D721Med (cell line): ENCODE data around the gene TLE5.

Experiments used
- DNase-seq: peaks from one replicate; pipeline ENCODE4 v3.0.0; 2011; ENCODE audit warnings: low spot score; ENCODE audit not compliant: insufficient read length
- FAIRE-seq: peaks from 2 replicates; lab custom pipeline; 2011; peaks lifted over from hg19 to GRCh38; lab: Jason Lieb, UNC
- TF ChIP-seq, protein P1 (sequence below): IDR thresholded peaks from 2 replicates; pipeline ENCODE4 v1.5.1; 2012; ENCODE audit warnings: mild to moderate bottlenecking, control low read depth; ENCODE audit not compliant: insufficient read depth; ENCODE audit errors: missing control alignments

The TLE5 gene

DNA sequence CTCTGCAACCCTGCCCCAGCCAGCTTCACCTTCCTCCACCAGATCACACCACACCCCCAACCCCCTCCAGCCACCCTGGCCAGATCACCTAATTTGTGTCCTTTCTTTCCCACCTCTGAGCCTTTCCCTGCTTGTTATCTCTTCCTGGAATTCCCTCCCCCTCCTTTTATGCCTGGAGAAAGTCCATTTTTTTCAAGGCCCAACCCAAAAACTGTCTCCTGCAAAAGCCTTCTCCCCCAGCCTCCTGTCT is 28.0 kb downstream of the TLE5 start:
- TF ChIP-seq, protein P1, sequence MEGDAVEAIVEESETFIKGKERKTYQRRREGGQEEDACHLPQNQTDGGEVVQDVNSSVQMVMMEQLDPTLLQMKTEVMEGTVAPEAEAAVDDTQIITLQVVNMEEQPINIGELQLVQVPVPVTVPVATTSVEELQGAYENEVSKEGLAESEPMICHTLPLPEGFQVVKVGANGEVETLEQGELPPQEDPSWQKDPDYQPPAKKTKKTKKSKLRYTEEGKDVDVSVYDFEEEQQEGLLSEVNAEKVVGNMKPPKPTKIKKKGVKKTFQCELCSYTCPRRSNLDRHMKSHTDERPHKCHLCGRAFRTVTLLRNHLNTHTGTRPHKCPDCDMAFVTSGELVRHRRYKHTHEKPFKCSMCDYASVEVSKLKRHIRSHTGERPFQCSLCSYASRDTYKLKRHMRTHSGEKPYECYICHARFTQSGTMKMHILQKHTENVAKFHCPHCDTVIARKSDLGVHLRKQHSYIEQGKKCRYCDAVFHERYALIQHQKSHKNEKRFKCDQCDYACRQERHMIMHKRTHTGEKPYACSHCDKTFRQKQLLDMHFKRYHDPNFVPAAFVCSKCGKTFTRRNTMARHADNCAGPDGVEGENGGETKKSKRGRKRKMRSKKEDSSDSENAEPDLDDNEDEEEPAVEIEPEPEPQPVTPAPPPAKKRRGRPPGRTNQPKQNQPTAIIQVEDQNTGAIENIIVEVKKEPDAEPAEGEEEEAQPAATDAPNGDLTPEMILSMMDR: no peak
- DNase-seq (no peak), FAIRE-seq (no peak)

DNA sequence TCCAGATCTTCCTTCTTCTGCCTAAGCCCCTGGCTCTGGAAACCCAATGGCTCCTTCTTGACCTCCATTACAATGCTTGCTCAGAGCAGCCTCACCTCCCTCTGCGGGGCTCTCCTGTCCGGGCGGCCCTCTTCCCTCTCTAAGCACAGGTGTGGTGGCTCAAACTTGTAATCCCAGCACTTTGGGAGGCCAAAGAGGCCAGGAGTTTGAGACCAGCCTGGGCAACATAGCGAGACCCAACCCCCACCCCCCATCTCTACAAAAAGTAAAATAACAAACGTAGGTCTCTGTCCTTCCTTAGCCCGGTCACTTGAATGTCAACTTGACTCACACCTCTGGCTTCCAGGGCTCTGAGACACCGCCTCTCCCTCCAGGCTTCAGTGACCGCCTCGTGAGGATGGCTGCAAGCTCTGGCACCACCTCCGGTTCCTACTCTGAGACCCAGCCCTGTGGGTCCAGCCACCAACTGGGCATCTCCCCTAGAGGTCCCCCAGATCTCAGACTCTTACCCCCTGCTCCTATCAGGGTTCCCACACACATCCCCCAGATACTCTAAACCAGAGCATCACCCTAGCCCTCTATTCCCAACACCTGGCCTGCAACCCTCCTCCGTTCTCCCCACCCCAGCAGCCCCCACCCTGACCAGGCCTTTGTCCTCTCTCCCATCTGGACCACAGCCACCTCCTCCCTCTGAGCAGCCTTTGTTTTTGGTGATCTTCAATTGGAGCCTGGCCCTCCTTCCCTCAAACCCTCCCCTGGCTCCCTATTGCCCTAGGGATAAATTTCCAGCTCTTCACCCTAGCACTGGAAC is 28.5 kb downstream of the TLE5 start:
- FAIRE-seq (no peak), DNase-seq (no peak)
- TF ChIP-seq, protein P1: no peak

DNA sequence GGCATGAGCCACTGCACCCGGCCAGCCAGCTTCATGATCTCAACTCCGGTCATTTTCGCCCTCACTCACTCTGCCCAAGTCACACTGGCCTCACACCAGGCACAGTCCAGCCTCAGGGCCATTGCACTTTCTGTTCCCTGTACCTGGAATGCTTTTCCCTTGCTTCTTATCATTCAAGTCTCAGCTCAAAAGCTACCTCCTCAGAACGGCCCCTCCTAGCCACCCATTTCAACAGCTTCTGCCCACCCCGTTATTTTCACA is 30.8 kb downstream of the TLE5 start:
- TF ChIP-seq, protein P1: no peak
- FAIRE-seq (no peak), DNase-seq (no peak)

DNA sequence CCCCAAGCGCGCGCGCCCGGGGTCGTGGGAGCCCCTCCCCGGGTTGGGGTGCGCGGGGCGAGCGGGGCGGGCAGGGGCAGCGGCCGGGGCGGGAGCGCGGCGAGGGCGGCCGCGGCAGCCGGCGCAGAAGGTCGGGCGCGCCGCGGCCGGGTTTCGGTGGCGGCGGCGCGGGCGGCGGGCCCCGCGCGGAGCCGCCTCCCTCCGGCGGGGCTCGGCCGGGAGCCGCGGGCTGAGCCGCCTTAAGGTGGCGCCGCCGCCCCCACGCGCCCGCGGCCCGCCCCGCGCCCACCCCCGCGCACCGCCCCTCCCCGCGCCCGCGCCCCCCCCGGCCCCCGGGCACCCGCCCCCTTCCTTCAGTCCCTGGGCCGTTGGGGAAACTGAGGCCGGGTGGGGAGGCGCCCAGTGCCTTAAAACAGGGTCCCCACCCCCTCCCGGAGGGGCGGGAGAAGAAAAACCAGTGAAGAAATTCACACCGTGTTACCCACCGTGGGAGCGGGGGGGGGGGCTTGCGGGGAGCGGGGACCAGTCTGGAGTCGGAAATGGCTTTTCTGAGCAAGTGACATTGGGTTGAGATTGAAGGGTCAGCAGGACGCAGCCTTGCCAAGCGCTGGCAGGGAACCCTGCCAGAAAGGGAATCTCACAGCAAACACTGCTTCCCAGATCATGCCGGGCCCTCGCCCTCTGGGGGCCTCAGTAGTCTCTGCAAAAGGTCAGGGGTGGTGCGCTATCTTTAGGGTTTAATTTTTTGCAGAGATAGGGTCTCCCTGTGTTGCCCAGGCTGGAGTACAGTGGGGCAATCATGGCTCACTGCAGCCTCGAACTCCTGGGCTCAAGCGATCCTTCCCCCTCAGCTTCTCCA is 33.0 kb downstream of the TLE5 start, which contains the start of gene TLE2:
TLE2 (minus strand) TSS at position 216 of the 859 bp plus-strand sequence. CDS start 376 bp downstream, outside the sequence.
- FAIRE-seq (no peak), DNase-seq (no peak)
- TF ChIP-seq, protein P1: no peak

DNA sequence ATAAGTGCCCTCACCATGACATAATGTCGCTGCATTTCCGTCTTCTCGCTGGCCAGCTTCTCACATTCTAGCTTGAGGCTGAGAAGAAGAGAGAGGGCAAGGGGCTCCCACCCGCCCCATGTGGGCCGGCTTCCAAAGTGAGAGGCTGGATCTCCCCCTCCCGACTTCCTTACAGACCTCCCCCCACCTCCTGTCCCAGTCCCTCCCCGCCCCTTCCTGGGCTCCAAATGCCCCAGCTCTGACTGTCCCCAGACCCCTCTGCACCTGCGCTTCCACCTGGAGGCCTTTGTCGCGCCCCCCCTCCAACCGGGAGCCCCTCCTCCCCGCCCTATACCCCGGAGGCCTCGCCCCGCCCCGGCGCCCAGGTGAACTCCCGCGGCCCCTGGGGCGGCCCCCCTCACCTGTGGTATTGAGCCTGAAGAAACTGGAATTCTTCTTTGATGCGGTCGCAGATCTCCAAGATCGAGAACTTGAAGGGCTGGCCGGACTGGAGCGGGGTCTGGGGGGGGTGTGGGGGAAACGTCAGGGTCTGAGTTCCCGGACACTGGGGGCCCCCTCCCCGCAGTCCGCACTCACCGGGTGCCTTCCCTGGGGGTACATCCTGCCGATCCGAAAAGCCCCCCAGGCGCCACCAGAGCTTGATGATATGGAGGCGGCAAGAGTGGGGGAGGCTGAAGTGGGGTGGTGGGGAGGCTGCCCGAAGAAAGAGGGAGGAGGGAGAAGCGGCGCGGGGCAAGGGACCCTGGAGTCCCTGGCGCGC is 33.8 kb downstream of the TLE5 start:
- DNase-seq (no peak), FAIRE-seq (no peak)
- TF ChIP-seq, protein P1: no peak

DNA sequence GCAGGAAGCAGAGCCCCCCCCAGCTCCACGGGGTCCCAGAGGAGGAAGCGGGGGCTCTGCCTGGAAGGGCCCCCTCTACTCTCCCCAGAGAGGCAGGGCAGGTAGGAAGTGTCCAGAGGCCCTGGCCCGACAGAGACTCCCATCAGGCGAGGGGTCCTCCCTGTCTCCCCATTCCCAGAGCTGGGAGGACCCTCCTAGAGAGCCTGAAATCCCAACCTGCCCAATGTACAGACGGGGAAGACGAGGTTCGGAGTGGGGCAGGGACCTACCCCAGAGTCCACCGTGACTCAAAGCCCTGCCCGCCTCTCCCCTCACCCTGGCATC is 34.4 kb downstream of the TLE5 start:
- FAIRE-seq: no peak
- TF ChIP-seq, protein P1: no peak
- DNase-seq: no peak
